Rectal smooth muscle tissue (tissue), 1 donor: ENCODE data around the gene CENPT.

ENCODE experiments used
- H3K27ac ChIP-seq: one replicate; pipeline ENCODE4 v1.7.0; 2013; ENCODE audit warnings: low read depth, low read length, inconsistent platforms
- H3K27me3 ChIP-seq: one replicate; pipeline ENCODE4 v1.7.0; 2013; ENCODE audit warnings: low read length; ENCODE audit not compliant: control insufficient read depth, insufficient read depth
- H3K36me3 ChIP-seq: one replicate; pipeline ENCODE4 v1.7.0; 2013; ENCODE audit warnings: low read length; ENCODE audit not compliant: control insufficient read depth, insufficient read depth
- H3K4me1 ChIP-seq: one replicate; pipeline ENCODE4 v1.7.0; 2013; ENCODE audit warnings: low read length; ENCODE audit not compliant: control insufficient read depth, insufficient read depth
- H3K4me3 ChIP-seq: one replicate; pipeline ENCODE4 v1.7.0; 2013; ENCODE audit warnings: low read length
- H3K9ac ChIP-seq: one replicate; pipeline ENCODE4 v1.7.0; 2013; ENCODE audit warnings: low read length

Gene CENPT

DNA sequence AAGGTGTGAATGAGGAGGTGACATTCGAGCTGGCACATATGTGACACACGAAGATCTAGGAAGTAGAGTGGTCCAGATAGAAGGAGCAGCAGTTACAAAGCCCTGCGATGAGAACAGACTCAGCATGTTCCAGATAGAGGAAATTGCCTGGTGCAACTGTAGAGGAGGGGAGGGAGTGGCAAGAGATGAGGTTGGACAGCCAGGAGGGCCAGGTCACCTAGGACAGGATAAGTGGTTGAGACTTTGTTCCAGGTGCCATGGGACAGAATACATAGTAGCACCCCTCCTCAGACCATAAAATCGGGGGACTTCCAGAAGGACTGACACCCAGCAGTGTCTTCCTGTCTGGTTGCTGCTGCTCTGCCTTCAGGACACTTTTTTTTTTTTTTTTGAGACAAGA lies 11.0 kb upstream of the CENPT start:
- Histone ChIP-seq H3K9ac (no peak overlapping the region), H3K4me1 (peaks cover 22% of the 10 kb centered on the region), H3K4me3 (no peak overlapping the region), H3K36me3 (peaks cover 3% of the 10 kb centered on the region), H3K27ac (peak overlapping the region; percentile 43), H3K27me3 (no peaks in the 10 kb centered on the region)

DNA sequence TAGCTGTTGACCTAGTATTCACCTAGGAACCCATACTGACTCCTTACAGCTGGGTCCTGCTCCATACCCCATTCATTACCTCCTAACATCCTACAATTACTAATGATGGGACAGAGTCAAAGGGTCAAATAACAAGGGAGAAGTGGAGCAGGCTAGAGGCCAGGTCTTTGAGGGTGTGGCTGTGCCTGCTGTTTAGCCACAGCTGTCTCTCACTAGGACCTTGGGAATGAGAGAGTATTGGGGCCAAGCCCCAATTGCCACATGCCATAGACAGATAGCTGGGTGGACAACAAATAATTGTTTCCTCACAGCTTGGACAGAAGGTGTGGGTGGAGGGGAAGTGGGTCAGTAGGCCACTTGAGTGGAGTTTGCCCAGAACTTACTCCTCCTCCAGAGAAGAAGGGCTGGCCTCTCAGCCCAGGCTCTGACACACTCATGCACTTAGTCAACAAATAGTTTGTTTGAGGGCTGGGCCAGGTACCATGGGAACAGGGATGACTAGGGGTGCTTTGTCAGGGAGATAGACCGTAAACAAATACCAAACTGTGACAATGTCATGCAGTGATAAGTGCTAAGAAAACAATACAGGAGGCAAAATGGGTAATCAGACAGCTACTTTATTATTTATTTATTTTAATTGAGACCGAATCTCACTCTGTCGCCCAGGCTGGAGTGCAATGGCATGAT lies 10.2 kb upstream of the CENPT start:
- peaks cover 3% of the 10 kb centered on the region for H3K36me3 ChIP-seq
- peak overlapping the region; percentile 51 for H3K27ac ChIP-seq
- peaks cover 15% of the 10 kb centered on the region for H3K4me1 ChIP-seq
- H3K27me3 ChIP-seq: no peaks in the 10 kb centered on the region
- H3K9ac ChIP-seq: no peak overlapping the region
- H3K4me3 ChIP-seq: no peak overlapping the region

DNA sequence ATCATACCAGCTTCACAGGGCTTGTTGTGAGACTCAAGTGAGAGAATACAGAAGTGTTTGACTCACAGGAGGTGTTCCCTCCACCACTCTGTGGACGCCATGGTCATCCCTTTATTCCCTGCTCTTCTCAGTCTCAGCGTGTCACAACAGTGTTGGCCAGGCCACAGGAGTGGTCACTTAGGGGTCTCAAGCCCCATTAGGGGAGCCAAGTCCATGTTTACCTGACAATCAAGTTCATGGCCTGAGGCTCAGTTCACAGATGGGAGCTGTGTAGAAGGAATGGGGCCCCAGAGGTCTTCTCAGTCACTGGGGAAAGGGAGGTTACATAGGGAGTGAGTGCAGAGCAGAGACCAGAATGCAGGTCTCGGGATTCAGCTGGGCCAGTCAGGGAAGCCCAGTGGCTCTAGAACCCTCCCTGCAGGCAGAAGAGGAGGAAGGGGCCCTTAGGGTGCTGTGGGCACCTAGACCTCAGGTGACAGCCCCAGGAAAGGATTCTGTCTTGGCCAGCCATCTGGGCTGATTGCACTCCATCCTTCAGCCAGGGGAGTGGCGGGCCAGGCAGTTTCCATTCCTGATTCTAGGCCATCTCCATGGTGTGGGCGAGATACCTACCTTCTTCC lies 9.5 kb upstream of the CENPT start:
- Histone ChIP-seq H3K4me1 (peaks cover 14% of the 10 kb centered on the region), H3K27me3 (no peaks in the 10 kb centered on the region), H3K27ac (peak overlapping the region; percentile 51)

DNA sequence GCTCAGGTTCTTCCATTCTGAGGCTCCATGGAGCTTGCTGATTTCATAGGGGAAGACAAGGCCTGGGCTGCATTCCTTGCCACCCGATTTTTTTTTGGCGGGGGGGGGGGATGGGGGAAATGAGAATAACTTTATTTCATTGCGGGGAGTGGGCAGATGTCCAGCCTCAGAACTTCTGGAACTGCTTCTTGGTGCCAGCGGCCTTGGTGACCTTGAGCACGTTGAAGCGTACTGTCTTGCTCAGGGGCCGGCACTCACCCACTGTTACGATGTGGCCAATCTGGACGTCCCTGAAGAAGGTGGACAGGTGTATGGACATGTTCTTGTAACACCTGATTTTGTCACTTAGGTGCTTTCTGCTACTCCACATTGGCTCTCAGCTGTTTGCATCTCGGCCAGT lies 8.3 kb upstream of the CENPT start:
- no peak overlapping the region for H3K27ac ChIP-seq

More for the DNA sequence above, 9.5 kb upstream of the CENPT start:
- Histone ChIP-seq H3K4me3 (no peak overlapping the region), H3K36me3 (peaks cover 3% of the 10 kb centered on the region), H3K9ac (no peak overlapping the region)

DNA sequence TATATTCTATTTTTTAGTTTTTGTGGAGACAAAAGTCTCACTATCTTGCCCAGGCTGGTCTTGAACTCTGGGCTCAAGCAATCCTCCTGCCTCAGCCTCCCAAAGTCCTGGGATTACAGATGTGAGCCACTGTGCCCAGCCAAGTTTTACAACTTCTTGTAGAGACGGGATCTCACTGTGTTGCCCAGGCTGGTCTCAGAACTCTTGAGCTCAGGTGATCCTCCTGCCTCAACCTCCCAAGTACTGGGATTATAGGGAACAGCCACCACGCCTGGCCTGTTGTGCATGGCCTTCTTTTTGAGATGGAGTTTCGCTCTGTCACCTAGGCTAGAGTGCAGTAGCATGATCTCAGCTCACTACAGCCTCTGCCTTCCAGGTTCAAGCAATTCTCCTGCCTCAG lies 6.2 kb upstream of the CENPT start:
- H3K36me3 ChIP-seq: no peaks in the 10 kb centered on the region
- peaks cover 14% of the 10 kb centered on the region for H3K4me1 ChIP-seq

More for the DNA sequence above, 8.3 kb upstream of the CENPT start:
- H3K36me3 ChIP-seq: peaks cover 3% of the 10 kb centered on the region
- peaks cover 14% of the 10 kb centered on the region for H3K4me1 ChIP-seq
- H3K9ac ChIP-seq: no peak overlapping the region
- no peaks in the 10 kb centered on the region for H3K27me3 ChIP-seq
- H3K4me3 ChIP-seq: no peak overlapping the region

DNA sequence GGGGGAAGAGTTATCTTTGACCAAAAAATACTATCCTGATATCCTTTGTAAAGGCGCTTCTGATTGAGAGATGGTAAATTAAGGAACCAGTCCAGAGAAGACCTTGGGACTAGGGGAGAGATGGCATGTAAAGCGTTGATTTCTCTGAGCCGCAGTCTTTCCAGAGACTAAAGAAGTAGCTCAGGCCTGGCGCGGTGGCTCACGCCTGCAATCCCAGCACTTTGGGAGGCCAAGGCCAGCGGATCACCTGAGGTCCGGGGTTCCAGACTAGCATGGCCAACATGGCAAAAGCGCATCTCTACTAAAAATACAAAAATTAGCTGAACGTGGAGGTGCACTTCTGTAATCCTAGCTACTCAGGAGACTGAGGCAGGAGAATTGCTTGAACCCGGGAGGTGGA lies 625 bp upstream of the CENPT start:
- peaks cover 34% of the 10 kb centered on the region for H3K4me1 ChIP-seq
- peak overlapping the region; percentile 91 for H3K4me3 ChIP-seq
- no peaks in the 10 kb centered on the region for H3K36me3 ChIP-seq
- no peaks in the 10 kb centered on the region for H3K27me3 ChIP-seq
- no peak overlapping the region for H3K9ac ChIP-seq
- H3K27ac ChIP-seq: no peak overlapping the region

More for the DNA sequence above, 6.2 kb upstream of the CENPT start:
- Histone ChIP-seq H3K27ac (no peak overlapping the region), H3K9ac (no peak overlapping the region), H3K4me3 (no peak overlapping the region), H3K27me3 (no peaks in the 10 kb centered on the region)

DNA sequence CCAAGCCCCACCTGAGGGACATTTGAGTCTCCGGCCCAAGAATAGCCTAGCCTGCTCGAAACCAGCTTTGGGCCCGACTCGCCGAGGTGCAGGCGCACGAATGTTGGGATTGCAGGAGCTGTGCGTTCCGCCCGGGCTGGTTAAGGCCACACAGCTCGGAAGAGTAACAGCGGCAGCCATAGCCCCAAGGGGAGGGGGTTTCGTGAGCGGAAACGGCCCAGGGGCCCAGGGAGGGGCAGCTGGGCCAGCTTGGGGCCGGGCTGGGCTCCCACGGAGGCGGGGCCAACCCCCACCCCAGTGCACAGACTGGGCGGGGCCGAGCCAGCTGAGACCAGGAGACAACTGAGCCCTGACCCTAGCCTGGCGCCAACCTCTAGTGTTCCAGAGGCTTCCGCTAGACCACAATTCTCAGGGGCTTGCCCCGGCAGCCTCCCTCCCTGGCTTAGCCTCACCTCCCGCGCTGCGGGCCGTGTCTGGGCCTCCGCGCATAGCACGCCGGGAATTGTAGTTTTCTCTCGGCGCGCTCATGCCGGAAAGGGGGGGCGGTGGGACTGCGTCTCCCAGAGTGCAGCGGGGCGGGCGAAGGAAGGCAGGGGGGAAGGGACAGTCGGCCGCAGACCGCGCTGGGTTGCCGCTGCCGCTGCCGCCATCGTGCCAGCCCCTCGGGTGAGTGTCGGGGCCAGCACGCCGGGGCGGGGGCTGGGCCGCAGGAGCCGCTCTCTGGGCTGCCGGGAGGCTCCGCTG lies 1.0 kb downstream of the CENPT start, which contains the start of gene NUTF2:
Gene NUTF2 (plus strand): TSS at position 614 of the 744 bp plus-strand sequence. CDS start 18,198 bp downstream, outside the sequence.
- peak within 1 kb of the TSS; percentile 96 for H3K27ac ChIP-seq
- peak within 1 kb of the TSS; percentile 81 for H3K9ac ChIP-seq
- peak within 1 kb of the TSS; percentile 91 for H3K4me3 ChIP-seq
- peaks cover 38% of the 10 kb centered on the region for H3K4me1 ChIP-seq
- H3K36me3 ChIP-seq: no peaks in the 10 kb centered on the region
- H3K27me3 ChIP-seq: no peaks in the 10 kb centered on the region

DNA sequence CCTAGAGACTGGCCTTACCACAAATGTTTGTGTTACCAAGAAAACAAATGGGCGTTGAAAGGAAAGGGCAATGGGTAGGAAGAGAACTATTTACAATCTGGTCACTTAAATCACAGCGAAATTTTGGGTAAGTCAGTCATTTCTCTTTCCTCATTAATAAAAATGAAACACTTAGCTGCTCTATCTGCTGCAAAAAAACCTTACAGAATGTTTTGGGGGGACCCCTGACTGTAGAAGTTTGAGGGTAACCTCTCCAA lies 1.5 kb downstream of the CENPT start:
- peak overlapping the region; percentile 96 for H3K27ac ChIP-seq
- peak overlapping the region; percentile 81 for H3K9ac ChIP-seq
- H3K36me3 ChIP-seq: no peaks in the 10 kb centered on the region
- H3K4me3 ChIP-seq: peak overlapping the region; percentile 91
- H3K27me3 ChIP-seq: no peaks in the 10 kb centered on the region
- H3K4me1 ChIP-seq: peaks cover 41% of the 10 kb centered on the region

DNA sequence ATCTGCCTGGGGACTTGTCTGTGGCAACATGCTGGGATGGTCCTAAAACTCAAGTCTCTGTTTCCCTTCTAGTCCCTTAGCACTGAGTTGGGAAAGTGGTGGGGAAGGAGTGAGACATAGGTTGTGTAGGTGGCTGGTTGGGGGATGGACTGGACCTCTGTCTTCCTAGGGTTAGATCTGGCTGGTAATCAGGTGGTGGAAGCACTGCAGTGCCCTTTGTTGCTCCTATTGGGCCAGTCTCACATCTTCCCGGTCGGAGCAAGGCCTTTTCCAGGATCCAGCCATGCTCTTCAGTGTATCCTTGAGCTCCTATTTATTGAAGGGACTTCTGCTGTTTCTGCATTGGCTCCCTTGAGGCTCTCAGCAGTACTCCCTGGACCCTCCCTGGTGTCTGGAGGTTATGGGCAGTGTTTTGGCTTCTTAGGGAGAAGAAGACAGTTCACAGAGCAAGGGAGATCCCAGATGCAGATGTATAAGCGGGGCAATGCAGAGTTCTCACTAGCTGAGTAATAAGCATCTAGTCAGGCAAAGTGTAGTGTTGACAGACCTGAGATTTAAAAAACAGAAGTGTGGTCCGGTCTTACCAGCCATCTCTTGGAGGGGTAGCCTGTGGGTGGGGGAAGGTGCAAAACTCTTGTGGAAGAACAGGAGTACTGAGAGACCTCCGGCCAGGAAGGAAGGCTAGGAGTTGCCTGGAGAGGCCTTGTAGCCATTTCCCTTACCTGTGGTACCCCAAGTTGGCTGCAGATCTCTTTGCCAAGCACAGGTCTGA lies 2.0 kb downstream of the CENPT start:
- Histone ChIP-seq H3K27ac (peak overlapping the region; percentile 96), H3K9ac (peak overlapping the region; percentile 73), H3K4me1 (peaks cover 41% of the 10 kb centered on the region), H3K36me3 (no peaks in the 10 kb centered on the region), H3K4me3 (peak overlapping the region; percentile 91), H3K27me3 (no peaks in the 10 kb centered on the region)

DNA sequence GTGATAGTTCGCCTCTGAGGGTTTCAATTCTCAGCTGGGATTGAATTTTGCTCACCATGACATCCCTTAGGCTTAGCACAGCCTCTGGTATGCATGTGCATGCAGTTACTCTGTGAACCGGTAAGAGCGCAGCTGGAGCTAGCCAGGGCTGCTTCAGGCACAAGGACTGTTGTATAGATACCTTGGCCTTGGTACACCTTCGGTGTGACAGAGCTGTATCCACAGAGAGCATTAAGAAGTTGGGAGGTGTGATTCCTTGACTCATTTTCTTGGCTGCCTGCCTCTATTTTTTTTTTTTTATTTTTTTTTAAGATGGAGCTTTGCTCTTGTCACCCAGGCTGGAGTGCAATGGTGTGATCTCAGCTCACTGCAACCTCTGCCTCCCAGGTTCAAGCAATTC lies 3.0 kb downstream of the CENPT start:
- Histone ChIP-seq H3K4me3 (peak overlapping the region; percentile 46), H3K9ac (peak overlapping the region; percentile 61), H3K27me3 (no peaks in the 10 kb centered on the region), H3K36me3 (no peaks in the 10 kb centered on the region), H3K4me1 (peaks cover 41% of the 10 kb centered on the region), H3K27ac (peak overlapping the region; percentile 42)

DNA sequence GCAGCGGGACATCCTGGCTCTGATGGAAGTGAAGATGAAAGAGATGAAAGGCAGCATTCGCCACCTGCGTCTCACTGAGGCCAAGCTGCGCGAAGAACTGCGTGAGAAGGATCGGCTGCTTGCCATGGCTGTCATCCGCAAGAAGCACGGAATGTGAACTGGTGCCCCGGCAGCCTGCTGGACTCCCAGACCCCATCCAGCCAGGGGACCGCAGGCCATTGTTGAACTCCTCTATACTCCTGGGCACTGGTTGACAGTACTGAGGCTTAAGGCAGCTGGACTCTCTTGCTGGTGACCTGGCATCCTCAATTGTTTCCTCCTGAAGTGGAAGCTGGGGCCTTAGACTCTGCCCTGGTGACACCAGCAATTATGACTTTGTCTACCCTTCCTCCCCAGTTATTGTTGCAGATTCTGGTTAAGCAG lies 4.1 kb downstream of the CENPT start:
- H3K27me3 ChIP-seq: no peaks in the 10 kb centered on the region
- peaks cover 41% of the 10 kb centered on the region for H3K4me1 ChIP-seq
- peak overlapping the region; percentile 98 for H3K4me3 ChIP-seq
- no peaks in the 10 kb centered on the region for H3K36me3 ChIP-seq
- H3K9ac ChIP-seq: peak overlapping the region; percentile 70
- H3K27ac ChIP-seq: peak overlapping the region; percentile 100
